H1 (cell line): Measurements from ENCODE around the gene ELMO1. TPM values are rescaled to one million over a fixed set of nuclear protein-coding genes. Genes with fewer than 3 reads are reported as not detected.

ENCODE experiments used
- CTCF ChIA-PET: fragments of 300-600 bp; sonication (Branson Sonifier 250); formaldehyde crosslinking; loops from one replicate; lab custom pipeline; 2021; ENCODE audit not compliant: partially characterized antibody; lab: Charles Lee
- POLR2A ChIA-PET: fragments of 300-600 bp; sonication (Branson Sonifier 250); formaldehyde crosslinking; loops from one replicate; lab custom pipeline; 2021; ENCODE audit warnings: inconsistent platforms; ENCODE audit not compliant: partially characterized antibody; lab: Charles Lee
- DNase-seq, 2 experiments: peaks; one replicate each; pipeline versions ENCODE4 v3.0.0 to v3.0.0-alpha.2; 2010 to 2022; ENCODE audit warnings: low spot score in 2 of 2, low read depth in 1 of 2, mixed read lengths in 1 of 2
- FAIRE-seq: peaks from 2 replicates; lab custom pipeline; 2011; peaks lifted over from hg19 to GRCh38; lab: Jason Lieb, UNC
- H2AFZ ChIP-seq: 2 replicates; pipeline ENCODE4 v1.8.1; 2012; ENCODE audit warnings: low read length, inconsistent platforms
- H2AK5ac ChIP-seq: 2 replicates; pipeline ENCODE4 v1.6.1; 2013; ENCODE audit warnings: low read depth, low read length
- H2BK120ac ChIP-seq: replicated peaks from 2 replicates; pipeline ENCODE3; 2013; ENCODE audit warnings: low read depth, low read length, inconsistent platforms
- H2BK12ac ChIP-seq: 2 replicates; pipeline ENCODE4 v1.6.1; 2013; ENCODE audit warnings: low read depth, low read length
- H2BK15ac ChIP-seq: 2 replicates; pipeline ENCODE4 v1.6.1; 2013; ENCODE audit warnings: low read length
- H2BK20ac ChIP-seq: 2 replicates; pipeline ENCODE4 v1.6.1; 2013; ENCODE audit warnings: low read length
- H2BK5ac ChIP-seq: 2 replicates; pipeline ENCODE4 v1.6.1; 2013; ENCODE audit warnings: low read depth, low read length
- H3K14ac ChIP-seq: 2 replicates; pipeline ENCODE4 v1.6.1; 2013; ENCODE audit warnings: inconsistent platforms; ENCODE audit not compliant: insufficient read length
- H3K18ac ChIP-seq: 2 replicates; pipeline ENCODE4 v1.6.1; 2013; ENCODE audit warnings: low read length; ENCODE audit errors: extremely low read depth
- H3K23ac ChIP-seq: 2 replicates; pipeline ENCODE4 v1.6.1; 2013; ENCODE audit warnings: inconsistent platforms; ENCODE audit not compliant: insufficient read length
- H3K23me2 ChIP-seq: 2 replicates; pipeline ENCODE4 v1.6.1; 2013; ENCODE audit warnings: low read depth, low read length
- H3K27ac ChIP-seq: 2 replicates; pipeline ENCODE4 v1.6.1; 2011; ENCODE audit warnings: low read depth, low read length, inconsistent platforms
- H3K27me3 ChIP-seq, 4 experiments: replicated peaks in 1 of 4; 1 replicate in 1 of 4; 2 replicates in 3 of 4; pipeline versions ENCODE4 v1.6.1 to v1.8.1; 2011 to 2013; ENCODE audit warnings: low read length in 3 of 4, mild to moderate bottlenecking in 3 of 4, inconsistent platforms in 2 of 4, mixed read lengths in 2 of 4, moderate library complexity in 1 of 4; ENCODE audit not compliant: control insufficient read depth in 3 of 4, insufficient read depth in 3 of 4; ENCODE audit errors: extremely low read depth in 1 of 4
- H3K36me3 ChIP-seq, 4 experiments: 2 replicates each; pipeline versions ENCODE4 v1.6.1 to v1.8.1; 2011 to 2013; ENCODE audit warnings: mild to moderate bottlenecking in 4 of 4, low read length in 3 of 4, moderate library complexity in 2 of 4, control low read depth in 1 of 4, inconsistent platforms in 1 of 4; ENCODE audit not compliant: insufficient read depth in 4 of 4, control insufficient read depth in 2 of 4
- H3K4ac ChIP-seq: replicated peaks from 2 replicates; pipeline ENCODE3; 2013; ENCODE audit warnings: low read length, low read depth, mixed read lengths, inconsistent platforms; ENCODE audit not compliant: insufficient read length
- H3K4me1 ChIP-seq, 4 experiments: replicated peaks in 1 of 4; 1 replicate in 1 of 4; 2 replicates in 3 of 4; pipeline versions ENCODE4 v1.6.1 to v1.8.1; 2011 to 2013; ENCODE audit warnings: low read length in 3 of 4, inconsistent platforms in 2 of 4, mixed read lengths in 1 of 4; ENCODE audit not compliant: insufficient read depth in 4 of 4, control insufficient read depth in 3 of 4
- H3K4me2 ChIP-seq, 2 experiments: 2 replicates each; pipeline versions ENCODE4 v1.6.1 to v1.8.1; 2011 to 2013; ENCODE audit warnings: low read depth in 2 of 2, low read length in 2 of 2, control low read depth in 1 of 2, inconsistent platforms in 1 of 2, mild to moderate bottlenecking in 1 of 2; ENCODE audit not compliant: insufficient read depth in 1 of 2
- H3K4me3 ChIP-seq, 4 experiments: fragments of 200-600, 300-600 bp in 1 of 4; sonication (generic), shearing (Covaris generic), sonication (Bioruptor Twin) in 1 of 4; 2 replicates each; pipeline versions ENCODE4 v1.5.1 to v1.8.1; 2011 to 2016; ENCODE audit warnings: low read length in 4 of 4, low read depth in 3 of 4, control low read depth in 2 of 4, inconsistent platforms in 2 of 4, mild to moderate bottlenecking in 2 of 4, mixed read lengths in 1 of 4, moderate library complexity in 1 of 4; ENCODE audit not compliant: insufficient read depth in 2 of 4; ENCODE audit errors: extremely low read depth in 1 of 4
- H3K56ac ChIP-seq: replicated peaks from 2 replicates; pipeline ENCODE3; 2013; ENCODE audit warnings: low read depth, mild to moderate bottlenecking, mixed read lengths, low read length, inconsistent platforms; ENCODE audit not compliant: insufficient read length
- H3K79me1 ChIP-seq: 2 replicates; pipeline ENCODE4 v1.6.1; 2013; ENCODE audit warnings: low read depth, low read length, control low read depth
- H3K79me2 ChIP-seq, 2 experiments: 2 replicates each; pipeline versions ENCODE4 v1.6.1 to v1.8.1; 2012 to 2013; ENCODE audit warnings: low read length in 2 of 2, mild to moderate bottlenecking in 2 of 2, inconsistent platforms in 1 of 2; ENCODE audit not compliant: insufficient read depth in 2 of 2, control insufficient read depth in 1 of 2
- H3K9ac ChIP-seq, 4 experiments: replicated peaks in 1 of 4; 1 replicate in 1 of 4; 2 replicates in 3 of 4; pipeline versions ENCODE4 v1.6.1 to v1.8.1; 2011 to 2013; ENCODE audit warnings: low read depth in 3 of 4, low read length in 3 of 4, control low read depth in 2 of 4, mild to moderate bottlenecking in 2 of 4, moderate library complexity in 2 of 4, inconsistent platforms in 1 of 4; ENCODE audit errors: extremely low read depth in 1 of 4
- H3K9me3 ChIP-seq, 2 experiments: 2 replicates each; pipeline versions ENCODE4 v1.6.1 to v1.8.1; 2012 to 2013; ENCODE audit warnings: mild to moderate bottlenecking in 2 of 2, moderate library complexity in 2 of 2, control low read depth in 1 of 2, inconsistent platforms in 1 of 2, low read depth in 1 of 2, low read length in 1 of 2, mixed read lengths in 1 of 2; ENCODE audit not compliant: insufficient read depth in 2 of 2
- H4K20me1 ChIP-seq, 2 experiments: replicated peaks in 1 of 2; 2 replicates each; pipeline versions ENCODE3 to v1.8.1; 2011 to 2013; ENCODE audit warnings: inconsistent platforms in 2 of 2, low read length in 2 of 2, mild to moderate bottlenecking in 1 of 2; ENCODE audit not compliant: insufficient read depth in 2 of 2, control insufficient read depth in 1 of 2
- H4K5ac ChIP-seq: 2 replicates; pipeline ENCODE4 v1.6.1; 2013; ENCODE audit warnings: low read length, low read depth, mixed read lengths, inconsistent platforms; ENCODE audit not compliant: insufficient read length
- H4K8ac ChIP-seq: 2 replicates; pipeline ENCODE4 v1.8.0; 2013; ENCODE audit warnings: mild to moderate bottlenecking, moderate library complexity, low read length, inconsistent platforms; ENCODE audit not compliant: insufficient read depth; ENCODE audit errors: extremely low read depth
- H4K91ac ChIP-seq: replicated peaks from 2 replicates; pipeline ENCODE3; 2013; ENCODE audit warnings: low read length, mixed read lengths, inconsistent platforms; ENCODE audit not compliant: insufficient read length
- CBX5 ChIP-seq: fragments of 300-800, 300-1000 bp; sonication (generic); IDR thresholded peaks from 2 replicates; pipeline ENCODE4 v1.7.1; 2016; ENCODE audit warnings: antibody characterized with exemption, low read length, low read depth
- EP300 ChIP-seq, 2 experiments: IDR thresholded peaks; 1 replicate in 1 of 2; 2 replicates in 1 of 2; pipeline ENCODE4 v1.6.1; 2011 to 2012; ENCODE audit warnings: low read depth in 2 of 2, low read length in 2 of 2, mild to moderate bottlenecking in 2 of 2, borderline replicate concordance in 1 of 2, inconsistent platforms in 1 of 2, moderate library complexity in 1 of 2
- GABPA ChIP-seq: IDR thresholded peaks from 2 replicates; pipeline ENCODE4 v1.6.1; 2011; ENCODE audit warnings: mild to moderate bottlenecking, low read length, moderate library complexity, borderline replicate concordance; ENCODE audit not compliant: insufficient read depth
- GTF2F1 ChIP-seq: IDR thresholded peaks from 2 replicates; pipeline ENCODE4 v1.6.1; 2012; ENCODE audit warnings: low read depth, low read length, improper control_type of control experiment, borderline replicate concordance
- RNF2 ChIP-seq: fragments of 200-900, 300-1000 bp; sonication (generic); IDR thresholded peaks from 2 replicates; pipeline ENCODE4 v1.7.1; 2016; ENCODE audit warnings: borderline replicate concordance, low read depth, mild to moderate bottlenecking, antibody characterized with exemption, low read length; ENCODE audit not compliant: poor library complexity, severe bottlenecking; ENCODE audit errors: missing control alignments
- WGBS, 2 experiments: shearing (Covaris generic) in 1 of 2; methylation state at CpG; one replicate each; pipeline versions ENCODE4 v1.1.6 to v1.1.7; 2013 to 2015; ENCODE audit warnings: low lambda C conversion rate in 2 of 2, mixed read lengths in 2 of 2, inconsistent platforms in 1 of 2, low coverage in 1 of 2, missing lambda C conversion rate in 1 of 2; ENCODE audit not compliant: insufficient replicate concordance in 2 of 2, insufficient coverage in 1 of 2, insufficient read length in 1 of 2; ENCODE audit errors: extremely low coverage in 1 of 2, missing lambda C conversion rate in 1 of 2; 5-methylcytosine and 5-hydroxymethylcytosine counted together
- polyA plus RNA-seq, 7 experiments: library from polyadenylated mRNA; depleted of rRNA in 3 of 7; stranded (reverse) in 5 of 7; unstranded in 2 of 7; fragments of >200 nt in 5 of 7; fragments of 200-250 nt in 2 of 7; gene quantifications; 1 replicate in 5 of 7; 2 replicates in 1 of 7; 4 replicates in 1 of 7; pipeline versions ENCODE4 v1.2.1 to v1.2.3, GENCODE V29; 2011 to 2013; ENCODE audit warnings: missing spikeins in 2 of 7, mixed read lengths in 2 of 7
- total RNA-seq: library from RNA; stranded (reverse); fragmentation: NEBNext Ultra II Directional; extraction: Animal tissue kit (Norgen Biotek cat#: 25700); gene quantifications from 2 replicates; pipeline ENCODE4 v1.2.1, GENCODE V29; 2021

The ELMO1 gene
- total and polyA plus RNA-seq, 2 of the 8 experiments (the other 6 are each of a cell fraction or from before 2014, with no cell fraction given): 18.4 to 21.0 TPM

GRCh38 chr7:37320848-37321468 is 127.7 kb downstream of the ELMO1 start:
- no peak overlapping the region for H3K4ac ChIP-seq
- no peaks in the 10 kb centered on the region for H3K9me3 ChIP-seq
- no peak for FAIRE-seq
- H3K4me3 ChIP-seq: no peak overlapping the region
- no peaks in the 10 kb centered on the region for H3K4me1 ChIP-seq
- H3K4me2 ChIP-seq: no peak overlapping the region
- H3K27me3 ChIP-seq: no peaks in the 10 kb centered on the region
- H2BK12ac ChIP-seq: no peak overlapping the region
- no peak overlapping the region for H3K18ac ChIP-seq
- H3K79me1 ChIP-seq: no peaks in the 10 kb centered on the region
- no peak overlapping the region for H3K14ac ChIP-seq
- H2AFZ ChIP-seq: no peak overlapping the region
- WGBS, 2 experiments: 92% methylated on average over 10 of the region's 10 CpGs; no CpG with 5 or more reads in 1 of the 2 experiments
- H4K20me1 ChIP-seq: no peaks in the 10 kb centered on the region
- no peak overlapping the region for H3K9ac ChIP-seq
- no peak overlapping the region for H2BK15ac ChIP-seq
- no peaks in the 10 kb centered on the region for H3K79me2 ChIP-seq
- no peak overlapping the region for H3K56ac ChIP-seq
- no peak overlapping the region for H2BK20ac ChIP-seq
- no peak overlapping the region for H2BK120ac ChIP-seq
- H2AK5ac ChIP-seq: no peak overlapping the region
- H4K91ac ChIP-seq: no peak overlapping the region
- POLR2A ChIA-PET: no interaction called here
- H3K27ac ChIP-seq: no peak overlapping the region
- no peak overlapping the region for H4K5ac ChIP-seq
- H4K8ac ChIP-seq: no peak overlapping the region
- TF ChIP-seq GABPA (no peak), RNF2 (no peak), EP300 (IDR thresholded peaks at IDR 0.05; ENCODE audit: borderline replicate concordance in 1 of 2, low read depth in 2 of 2, low read length in 2 of 2) (no peak), CBX5 (no peak), GTF2F1 (no peak)
- TF ChIP-seq, all 59 proteins: peak for 0
- H3K23me2 ChIP-seq: peaks cover 3% of the 10 kb centered on the region; the same call in 1 of the 2 replicates
- no peak overlapping the region for H3K23ac ChIP-seq
- H2BK5ac ChIP-seq: no peak overlapping the region
- H3K36me3 ChIP-seq: no peaks in the 10 kb centered on the region
- CTCF ChIA-PET: interaction anchor here (0.9 kb wide), 1 partner anchor 11 kb away, joined by 3 read pairs; no protein-coding TSS in a partner anchor
- no peak for DNase-seq
